Liver (tissue), 9 donors: ENCODE data around the gene TRAPPC10. TPM values are rescaled to one million over a fixed set of nuclear protein-coding genes. Genes with fewer than 3 reads are reported as not detected.
"Not testable (repeated sequence)": the region's sequence is repeated elsewhere in the genome, so short reads cannot be mapped to it uniquely, and the experiment has no call there.

Experiments
- DNase-seq: peaks from one replicate; pipeline ENCODE4 v3.0.0-alpha.2; 2017; ENCODE audit warnings: low spot score
- H3K27ac ChIP-seq, 2 donors: one replicate each; pipeline ENCODE4 v1.7.0; 2013; ENCODE audit warnings: inconsistent platforms in 2 of 2, low read length in 2 of 2, control low read depth in 1 of 2, low read depth in 1 of 2, mild to moderate bottlenecking in 1 of 2
- H3K27me3 ChIP-seq, 4 donors: one replicate each; pipeline versions ENCODE4 v1.6.1 to v1.7.0; 2013; ENCODE audit warnings: low read length in 3 of 4, inconsistent platforms in 1 of 4, mild to moderate bottlenecking in 1 of 4, moderate library complexity in 1 of 4; ENCODE audit not compliant: control insufficient read depth in 4 of 4, insufficient read depth in 4 of 4
- H3K36me3 ChIP-seq, 4 donors: one replicate each; pipeline versions ENCODE4 v1.6.1 to v1.7.0; 2013; ENCODE audit warnings: low read length in 3 of 4, mild to moderate bottlenecking in 3 of 4, low read depth in 1 of 4, moderate library complexity in 1 of 4; ENCODE audit not compliant: control insufficient read depth in 4 of 4, insufficient read depth in 3 of 4
- H3K4me1 ChIP-seq, 4 donors: one replicate each; pipeline versions ENCODE4 v1.6.1 to v1.7.0; 2013; ENCODE audit warnings: low read length in 3 of 4, mild to moderate bottlenecking in 3 of 4, moderate library complexity in 1 of 4; ENCODE audit not compliant: control insufficient read depth in 4 of 4, insufficient read depth in 4 of 4
- H3K4me3 ChIP-seq, 3 donors: one replicate each; pipeline versions ENCODE4 v1.6.1 to v1.7.0; 2013; ENCODE audit warnings: low read length in 3 of 3, control low read depth in 1 of 3, low read depth in 1 of 3, mild to moderate bottlenecking in 1 of 3
- H3K9ac ChIP-seq, 2 donors: one replicate each; pipeline ENCODE4 v1.7.0; 2013; ENCODE audit warnings: low read length in 2 of 2, mild to moderate bottlenecking in 2 of 2, moderate library complexity in 2 of 2, control low read depth in 1 of 2, low read depth in 1 of 2
- H3K9me3 ChIP-seq, 4 donors: one replicate each; pipeline versions ENCODE4 v1.6.1 to v1.7.0; 2013; ENCODE audit warnings: low read length in 3 of 4; ENCODE audit not compliant: control insufficient read depth in 4 of 4
- WGBS: extraction: QIAGEN DNeasy Blood & Tissue Kit; methylation state at CpG from one replicate; pipeline ENCODE4 v1.1.7; 2013; 5-methylcytosine and 5-hydroxymethylcytosine counted together
- polyA plus RNA-seq, 2 donors: library from polyadenylated mRNA; stranded (reverse) in 1 of 2; unstranded in 1 of 2; fragments of 200-250 nt in 1 of 2; fragments of >200 nt in 1 of 2; fragmentation: Nextera tagmentation in 1 of 2; extraction: Ambion mirVana in 1 of 2; gene quantifications; one replicate each; pipeline versions ENCODE4 v1.2.1 to v1.2.3, GENCODE V29; 2013 to 2015
- total RNA-seq, 2 donors: library from RNA; depleted of rRNA; stranded (reverse); fragments of >200 nt; gene quantifications; one replicate each; pipeline ENCODE4 v1.2.3, GENCODE V29; 2014
- donor health status: healthy.
- donor health status: healthy.
- donor health status: healthy.
- donor health status: healthy.
- donor health status: healthy.

Gene TRAPPC10
- total and polyA plus RNA-seq, 4 donors = 4.9 to 24.9 (median 11.9) TPM

- H3K9ac ChIP-seq, H3K9me3 ChIP-seq, H3K27me3 ChIP-seq, H3K4me1 ChIP-seq, H3K36me3 ChIP-seq, H3K27ac ChIP-seq, DNase-seq, H3K4me3 ChIP-seq: not testable (repeated sequence)
- WGBS = no CpG with 5 or more reads among the region's 10 CpGs
Observed at GRCh38 chr21:44122131-44122530, 110.0 kb downstream of the TRAPPC10 start.

- H3K27ac ChIP-seq, H3K9me3 ChIP-seq, H3K9ac ChIP-seq, H3K36me3 ChIP-seq, H3K4me3 ChIP-seq, H3K27me3 ChIP-seq, DNase-seq, H3K4me1 ChIP-seq: not testable (repeated sequence)
- WGBS = no CpG with 5 or more reads among the region's 19 CpGs
Observed at GRCh38 chr21:44127827-44128226, 115.7 kb downstream of the TRAPPC10 start.

DNA sequence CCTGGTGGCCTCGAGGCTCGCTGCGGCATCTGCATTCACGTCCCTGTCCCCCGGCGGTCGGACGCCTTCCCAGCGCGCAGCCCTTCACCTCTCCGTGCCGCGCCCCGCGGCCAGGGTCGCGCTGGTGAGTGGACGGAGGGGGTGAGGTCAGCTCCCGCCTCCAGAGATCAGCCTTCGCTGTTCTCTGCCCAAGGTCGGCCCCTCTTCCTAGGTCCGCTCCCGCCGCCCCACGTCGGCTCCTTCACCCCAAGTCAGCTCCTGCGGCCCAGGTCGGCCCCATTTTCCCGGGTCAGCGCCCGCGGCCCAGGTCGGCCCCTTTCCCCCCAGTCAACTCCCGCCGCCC, 121.6 kb downstream of the TRAPPC10 start:
- not testable (repeated sequence) for DNase-seq, H3K9me3 ChIP-seq, H3K36me3 ChIP-seq, H3K4me1 ChIP-seq, H3K27ac ChIP-seq, H3K27me3 ChIP-seq, H3K4me3 ChIP-seq, H3K9ac ChIP-seq
- no CpG with 5 or more reads among the region's 35 CpGs for WGBS

DNA sequence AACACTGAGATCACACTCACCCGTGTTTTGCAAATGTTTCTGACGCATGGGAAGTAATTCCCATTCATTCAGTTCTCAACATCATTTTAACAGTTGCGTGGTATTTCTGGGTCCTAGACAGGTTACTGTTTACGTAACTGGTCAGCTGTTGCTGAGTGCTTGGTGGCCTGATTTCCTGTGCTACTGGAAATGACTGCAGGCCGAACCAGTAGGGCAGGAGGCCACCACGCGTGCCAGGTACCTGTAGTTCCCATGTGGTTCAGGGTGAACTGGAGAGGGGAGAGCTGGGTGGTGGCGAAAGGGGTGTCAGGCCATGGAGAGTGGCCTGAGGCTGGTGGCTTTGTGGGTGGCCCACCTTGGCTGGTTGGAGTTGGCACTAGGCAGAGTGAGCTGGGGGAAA, 122.6 kb downstream of the TRAPPC10 start:
- H3K27me3 ChIP-seq, H3K9ac ChIP-seq, H3K36me3 ChIP-seq, DNase-seq, H3K4me1 ChIP-seq, H3K9me3 ChIP-seq, H3K27ac ChIP-seq, H3K4me3 ChIP-seq: not testable (repeated sequence)
- no CpG with 5 or more reads among the region's 8 CpGs for WGBS

DNA sequence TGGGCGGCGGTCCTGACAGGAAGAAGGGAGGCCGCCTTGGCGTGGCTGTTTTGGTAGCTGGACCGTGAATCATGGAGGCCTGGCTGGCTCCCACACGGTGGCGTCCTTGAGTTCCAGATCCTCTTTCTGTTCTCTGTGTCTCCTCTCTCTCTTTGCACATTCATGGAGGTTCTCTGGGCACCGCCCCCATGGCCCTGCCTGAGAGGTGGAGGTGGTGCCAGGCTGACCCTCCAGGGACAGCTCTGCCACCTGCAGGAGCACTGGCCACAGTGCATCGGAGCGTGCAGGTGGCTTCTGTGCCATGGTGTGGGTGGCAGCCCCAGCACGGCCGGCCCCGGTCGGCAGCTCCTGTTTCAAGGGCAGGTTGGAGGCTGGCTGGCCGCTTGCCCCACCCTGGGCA, 125.9 kb downstream of the TRAPPC10 start:
- not testable (repeated sequence) for H3K4me3 ChIP-seq, DNase-seq, H3K9ac ChIP-seq, H3K27ac ChIP-seq, H3K4me1 ChIP-seq, H3K9me3 ChIP-seq, H3K36me3 ChIP-seq, H3K27me3 ChIP-seq
- WGBS = no CpG with 5 or more reads among the region's 15 CpGs

- H3K36me3 ChIP-seq, H3K9me3 ChIP-seq, H3K27me3 ChIP-seq, H3K4me3 ChIP-seq, H3K27ac ChIP-seq, H3K4me1 ChIP-seq, H3K9ac ChIP-seq, DNase-seq: not testable (repeated sequence)
- 88% methylated on average over 6 of the region's 30 CpGs for WGBS
Observed at GRCh38 chr21:44139787-44140551, 127.9 kb downstream of the TRAPPC10 start.

- not testable (repeated sequence) for H3K9ac ChIP-seq, H3K27me3 ChIP-seq, H3K4me3 ChIP-seq, H3K4me1 ChIP-seq, H3K36me3 ChIP-seq, DNase-seq, H3K27ac ChIP-seq, H3K9me3 ChIP-seq
- WGBS = no CpG with 5 or more reads among the region's 18 CpGs
Observed at GRCh38 chr21:44140552-44140932, 128.4 kb downstream of the TRAPPC10 start.

DNA sequence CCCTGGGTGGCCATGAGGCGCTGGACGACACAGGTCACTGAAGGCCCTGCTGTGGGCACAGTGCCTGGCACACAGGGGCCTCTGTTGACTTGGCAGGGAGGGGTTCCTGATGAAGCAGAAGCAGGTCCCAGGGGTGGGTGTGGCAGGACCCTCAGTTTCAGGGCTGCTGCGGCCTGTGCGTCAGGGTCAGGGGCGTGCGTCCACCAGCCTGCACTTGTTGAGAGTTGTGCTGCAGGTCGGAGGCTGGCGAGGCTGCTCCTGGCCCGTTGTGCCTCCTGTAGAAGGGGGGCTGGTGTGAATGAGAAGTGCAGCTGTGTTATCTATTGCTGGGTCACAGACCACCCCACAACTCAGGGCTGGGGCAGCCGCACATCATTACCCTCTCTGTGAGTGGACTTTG, 130.4 kb downstream of the TRAPPC10 start:
- not testable (repeated sequence) for H3K9ac ChIP-seq, DNase-seq, H3K36me3 ChIP-seq, H3K27me3 ChIP-seq, H3K27ac ChIP-seq, H3K9me3 ChIP-seq, H3K4me3 ChIP-seq, H3K4me1 ChIP-seq
- WGBS = no CpG with 5 or more reads among the region's 10 CpGs

DNA sequence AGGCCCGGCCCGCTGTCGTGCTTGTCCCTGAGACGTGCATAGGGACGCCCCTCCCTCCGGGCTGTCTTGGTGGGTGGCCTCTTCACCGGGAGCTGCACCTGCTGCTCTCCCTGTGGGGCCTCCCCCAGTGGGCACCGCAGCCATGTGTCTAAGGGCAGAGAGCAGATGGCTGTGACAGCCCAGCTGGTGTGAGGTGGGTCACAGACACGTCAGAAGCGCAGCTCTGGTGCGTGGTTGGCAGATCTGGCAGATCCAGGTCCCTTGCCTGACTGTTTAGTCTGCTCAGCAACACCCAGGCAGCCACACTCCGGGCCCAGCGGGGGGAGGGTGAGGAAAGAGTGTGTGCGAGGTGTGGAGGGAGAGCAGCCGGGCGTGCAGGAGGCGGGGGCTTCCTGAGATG, 131.3 kb downstream of the TRAPPC10 start:
- DNase-seq, H3K9ac ChIP-seq, H3K9me3 ChIP-seq, H3K36me3 ChIP-seq, H3K4me3 ChIP-seq, H3K4me1 ChIP-seq, H3K27me3 ChIP-seq, H3K27ac ChIP-seq: not testable (repeated sequence)
- no CpG with 5 or more reads among the region's 17 CpGs for WGBS
